ENCODE results near the gene DDX42.
"Not testable (repeated sequence)": the region's sequence is repeated elsewhere in the genome, so short reads cannot be mapped to it uniquely, and the experiment has no call there.

Gene DDX42

DNA sequence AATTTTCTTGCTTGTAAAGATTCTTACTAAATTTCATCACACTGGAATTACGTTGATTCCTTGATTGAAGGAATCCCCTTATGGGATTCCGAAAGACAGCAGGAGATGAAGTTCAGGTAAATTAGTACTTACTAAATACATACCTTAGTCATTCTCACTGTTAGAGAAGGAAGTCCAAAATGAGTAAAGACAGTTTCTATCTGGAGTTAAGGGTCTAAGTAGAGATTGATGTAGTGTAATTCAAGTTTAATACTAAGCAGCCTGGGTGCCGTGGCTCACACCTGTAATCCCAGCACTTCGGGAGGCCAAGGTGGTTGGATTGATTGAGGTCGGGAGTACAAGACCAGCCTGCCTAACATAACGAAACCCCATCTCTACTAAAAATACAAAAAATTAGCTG lies 9.6 kb downstream of the DDX42 start:
- DNase-seq = no peak

GRCh38 chr17:63785556-63785955 lies 11.6 kb downstream of the DDX42 start:
- DNase-seq = no peak

- no peak for DNase-seq
Measured at GRCh38 chr17:63786117-63786516, 12.1 kb downstream of the DDX42 start.

- no peak for DNase-seq
Measured at GRCh38 chr17:63786971-63787711, 13.2 kb downstream of the DDX42 start.

DNA sequence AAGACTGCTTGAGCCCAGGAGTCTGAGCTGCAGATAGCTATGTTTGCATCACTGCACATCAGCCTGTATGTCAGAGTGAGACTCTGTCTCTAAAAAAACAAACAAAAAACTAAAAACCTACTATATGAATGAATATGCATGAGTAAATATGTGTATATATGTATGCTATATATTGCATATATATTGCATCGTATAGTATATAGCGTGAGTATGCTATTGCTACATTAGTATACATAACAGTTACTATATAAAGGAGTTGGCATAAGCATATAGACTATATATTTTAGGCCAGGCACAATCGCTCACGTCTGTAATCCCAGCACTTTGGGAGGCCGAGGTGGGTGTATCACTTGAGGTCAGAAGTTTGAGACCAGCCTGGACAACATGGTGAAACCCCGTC lies 16.1 kb downstream of the DDX42 start:
- no peak for DNase-seq

DNA sequence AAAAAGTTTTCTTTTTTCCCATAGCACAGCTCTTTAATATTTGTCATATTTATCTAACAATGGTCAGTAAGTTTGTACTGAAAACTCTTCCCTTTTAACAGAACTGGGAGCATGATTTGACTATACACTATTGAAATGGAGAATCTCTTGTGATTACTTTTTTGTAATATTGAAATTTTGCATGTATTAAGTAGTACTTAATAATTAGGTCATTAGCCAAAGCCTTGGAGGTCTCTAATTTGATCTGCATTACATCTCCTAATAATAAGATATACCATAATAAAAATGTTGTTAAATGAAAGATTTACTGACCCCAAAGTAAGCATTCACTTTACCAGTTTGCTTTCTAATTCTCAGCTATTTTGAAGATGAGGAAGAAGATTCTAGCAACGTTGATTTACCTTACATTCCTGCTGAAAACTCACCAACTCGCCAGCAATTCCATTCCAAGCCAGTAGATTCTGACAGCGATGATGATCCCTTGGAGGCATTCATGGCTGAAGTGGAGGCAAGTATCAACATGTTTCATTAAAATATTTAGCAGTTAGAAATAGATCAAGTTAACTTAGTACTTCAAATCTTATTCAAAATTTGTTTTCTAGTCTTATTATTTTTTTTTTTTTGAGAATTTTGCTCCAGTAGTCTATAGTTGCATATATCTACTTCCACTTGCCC lies 18.2 kb downstream of the DDX42 start:
- DNase-seq = no peak

DNA sequence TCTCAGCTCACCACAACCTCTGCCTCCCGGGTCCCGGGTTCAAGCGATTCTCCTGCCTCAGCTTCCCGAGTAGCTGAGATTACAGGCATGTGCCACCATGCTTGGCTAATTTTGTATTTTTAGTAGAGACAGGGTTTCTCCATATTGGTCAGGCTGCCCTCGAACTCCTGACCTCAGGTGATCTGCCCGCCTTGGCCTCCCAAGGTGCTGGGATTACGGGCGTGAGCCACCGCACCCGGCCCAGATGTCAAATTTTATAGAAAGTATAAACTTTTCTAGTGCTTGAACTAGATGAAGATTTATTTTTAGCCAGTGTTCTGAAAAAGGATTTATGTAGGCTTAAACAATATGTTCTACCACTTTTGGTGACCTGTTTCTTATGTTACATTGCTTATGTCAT lies 22.4 kb downstream of the DDX42 start:
- not testable (repeated sequence) for DNase-seq

- DNase-seq = no peak
Measured at GRCh38 chr17:63798572-63799106, 24.7 kb downstream of the DDX42 start.

- DNase-seq = no peak
Measured at GRCh38 chr17:63800783-63801182, 26.8 kb downstream of the DDX42 start.

- DNase-seq = no peak
Measured at GRCh38 chr17:63804328-63804727, 30.4 kb downstream of the DDX42 start.

- DNase-seq = no peak
Measured at GRCh38 chr17:63805591-63805990, 31.6 kb downstream of the DDX42 start.

GRCh38 chr17:63809970-63810369 lies 36.0 kb downstream of the DDX42 start:
- no peak for DNase-seq

DNA sequence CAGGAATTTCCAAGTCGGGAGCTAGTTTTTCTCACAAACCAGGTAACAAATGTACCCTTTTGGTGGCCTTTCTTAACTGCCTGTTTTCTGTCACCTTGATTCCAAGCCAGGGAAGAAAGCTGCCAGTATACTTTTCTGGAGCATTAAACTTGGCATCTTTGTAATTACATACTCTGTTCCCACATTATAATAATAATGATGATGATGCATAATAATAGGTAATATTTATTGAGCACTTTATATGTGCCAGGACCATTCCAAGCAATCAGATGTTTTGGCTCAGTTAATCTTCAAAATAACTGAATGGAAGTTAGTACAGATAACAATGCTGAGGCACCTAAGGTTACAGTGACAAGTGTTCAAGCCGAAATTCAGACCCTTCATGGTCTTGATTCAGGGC lies 42.2 kb downstream of the DDX42 start:
- no peak for DNase-seq

GRCh38 chr17:63816669-63817068 lies 42.7 kb downstream of the DDX42 start:
- no peak for DNase-seq

- DNase-seq = no peak
Measured at GRCh38 chr17:63817736-63818385, 43.9 kb downstream of the DDX42 start.

- no peak for DNase-seq
Measured at GRCh38 chr17:63819131-63819530, 45.2 kb downstream of the DDX42 start.

DNA sequence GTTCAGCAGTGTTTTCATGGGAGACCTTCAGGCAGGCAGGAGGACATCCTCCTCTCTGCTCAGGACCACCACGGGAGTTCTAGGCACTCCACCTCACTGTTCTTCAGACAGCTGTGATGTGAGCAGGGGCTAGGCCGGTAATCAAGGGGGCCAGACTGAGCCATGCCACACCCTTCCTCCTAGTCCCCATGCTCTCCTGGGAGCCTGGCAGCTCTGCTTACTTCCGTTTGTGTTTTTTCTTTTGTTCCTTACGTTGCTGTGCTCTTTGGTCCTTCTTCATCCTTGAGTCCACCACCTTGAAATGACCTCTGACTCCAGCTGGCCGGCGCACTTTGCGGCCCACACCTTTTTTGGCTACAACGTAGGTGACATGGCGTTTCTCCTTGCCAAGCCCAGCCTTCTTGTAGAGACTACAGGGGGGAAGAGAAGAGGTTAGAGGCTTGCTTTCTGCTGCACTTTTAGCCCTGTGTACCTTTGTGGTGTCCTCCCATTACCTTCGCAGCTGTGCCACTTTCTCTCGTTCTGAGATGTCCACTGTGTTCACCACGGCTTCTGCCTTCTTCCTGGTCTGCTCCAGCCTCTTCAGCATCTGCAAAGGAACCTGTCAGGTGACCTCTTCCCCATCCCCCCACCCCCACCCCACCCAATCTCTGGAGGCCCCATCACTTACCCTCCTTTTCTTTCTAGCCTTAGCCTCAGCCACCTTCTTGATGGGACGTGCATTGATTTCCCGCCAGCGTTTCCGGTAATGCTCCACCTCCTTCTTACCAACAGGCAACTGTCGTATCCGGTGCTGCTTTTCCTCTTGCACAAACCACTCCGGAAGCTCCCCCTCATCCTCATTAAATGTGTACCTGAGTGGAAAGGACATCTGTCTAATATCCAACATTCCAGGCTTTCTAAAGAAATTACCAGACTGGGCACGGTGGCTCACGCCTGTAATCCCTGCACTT lies 45.9 kb downstream of the DDX42 start:
- no peak for DNase-seq

GRCh38 chr17:63820963-63821561 lies 47.1 kb downstream of the DDX42 start:
- DNase-seq = no peak

- DNase-seq = no peak
Measured at GRCh38 chr17:63821804-63822203, 47.8 kb downstream of the DDX42 start.

DNA sequence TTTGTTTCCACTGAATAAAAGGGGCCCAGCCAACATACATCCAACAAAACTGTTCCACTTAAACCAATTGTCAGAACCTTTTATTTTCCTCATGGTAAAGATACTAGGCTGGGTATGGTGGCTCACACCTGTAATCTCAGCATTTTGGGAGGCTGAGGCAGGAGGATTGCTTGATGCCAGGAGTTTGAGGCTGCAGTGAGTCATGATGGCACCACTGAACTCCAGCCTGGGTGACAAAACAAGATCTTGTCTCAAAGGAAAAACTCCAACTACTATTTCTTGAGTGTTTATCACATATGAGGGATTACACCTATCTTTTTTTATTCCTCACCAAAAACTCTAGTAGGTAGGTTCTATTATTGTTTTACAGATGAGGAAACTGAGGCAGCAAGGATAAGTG lies 48.6 kb downstream of the DDX42 start:
- DNase-seq = no peak

- no peak for DNase-seq
Measured at GRCh38 chr17:63823659-63824331, 49.8 kb downstream of the DDX42 start.

DNA sequence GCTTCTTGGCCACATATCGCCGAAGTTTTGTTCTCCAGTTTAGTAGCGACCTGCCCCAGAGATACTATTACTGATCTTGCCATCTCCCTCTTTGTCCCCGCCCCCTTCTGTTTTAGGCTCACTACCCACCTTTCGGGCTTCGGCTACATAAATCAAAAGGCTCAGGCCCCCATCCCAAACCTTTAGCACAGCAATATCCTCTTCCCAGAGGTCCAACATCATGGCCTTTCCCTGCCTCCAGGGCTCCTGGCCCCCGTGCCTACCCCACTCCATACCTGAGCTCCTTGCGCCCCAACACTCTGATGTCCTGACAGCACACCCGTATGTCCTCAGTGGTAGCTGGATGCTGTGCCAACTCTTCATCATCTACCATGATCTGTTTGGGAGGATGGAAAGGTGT lies 50.4 kb downstream of the DDX42 start:
- no peak for DNase-seq

Data from stimulated activated CD4-positive, alpha-beta T cell treated with anti-CD3 and anti-CD28 coated beads, Interleukin-2, amount 100 ng/mL, for 24 hours (primary cell).